Measurements from ENCODE around the gene ZBP1.

ZBP1 gene

GRCh38 chr20:57618091-57618763 lies 2.0 kb downstream of the ZBP1 start:
- DNase-seq (ENCODE audit: low read depth), result no peak

- no peak for DNase-seq (ENCODE audit: low read depth)
Observed at GRCh38 chr20:57617079-57617795, 3.0 kb downstream of the ZBP1 start.

- no peak for DNase-seq (ENCODE audit: low read depth)
Observed at GRCh38 chr20:57616143-57616951, 3.9 kb downstream of the ZBP1 start.

- no peak for DNase-seq (ENCODE audit: low read depth)
Observed at GRCh38 chr20:57615445-57615811, 4.8 kb downstream of the ZBP1 start.

- no peak for DNase-seq (ENCODE audit: low read depth)
Observed at GRCh38 chr20:57614490-57615444, 5.5 kb downstream of the ZBP1 start.

- no peak for DNase-seq (ENCODE audit: low read depth)
Observed at GRCh38 chr20:57613481-57613921, 6.7 kb downstream of the ZBP1 start.

GRCh38 chr20:57612916-57613315 lies 7.3 kb downstream of the ZBP1 start:
- DNase-seq (ENCODE audit: low read depth), result no peak

GRCh38 chr20:57612436-57612835 lies 7.8 kb downstream of the ZBP1 start:
- DNase-seq (ENCODE audit: low read depth), result no peak

GRCh38 chr20:57611586-57612311 lies 8.5 kb downstream of the ZBP1 start:
- DNase-seq (ENCODE audit: low read depth), result no peak

- no peak for DNase-seq (ENCODE audit: low read depth)
Observed at GRCh38 chr20:57610261-57610952, 9.8 kb downstream of the ZBP1 start.

- DNase-seq (ENCODE audit: low read depth), result no peak
Observed at GRCh38 chr20:57609842-57610167, 10.4 kb downstream of the ZBP1 start.

GRCh38 chr20:57609086-57609841 lies 11.0 kb downstream of the ZBP1 start:
- no peak for DNase-seq (ENCODE audit: low read depth)

GRCh38 chr20:57608516-57608915 lies 11.7 kb downstream of the ZBP1 start:
- no peak for DNase-seq (ENCODE audit: low read depth)

GRCh38 chr20:57605878-57606277 lies 14.3 kb downstream of the ZBP1 start:
- no peak for DNase-seq (ENCODE audit: low read depth)

- no peak for DNase-seq (ENCODE audit: low read depth)
Observed at GRCh38 chr20:57605045-57605444, 15.2 kb downstream of the ZBP1 start.

- DNase-seq (ENCODE audit: low read depth), result no peak
Observed at GRCh38 chr20:57603120-57603519, 17.1 kb downstream of the ZBP1 start.

GRCh38 chr20:57601737-57602136 lies 18.5 kb downstream of the ZBP1 start:
- DNase-seq (ENCODE audit: low read depth), result no peak

- no peak for DNase-seq (ENCODE audit: low read depth)
Observed at GRCh38 chr20:57601211-57601570, 19.0 kb downstream of the ZBP1 start.

GRCh38 chr20:57600320-57601210 lies 19.7 kb downstream of the ZBP1 start:
- DNase-seq (ENCODE audit: low read depth), result no peak
